Activated T-helper 1 cell treated with anti-CD3 and anti-CD28 coated beads, Interleukin-12 subunit alpha, Interleukin-12 subunit beta, Interleukin-2, Interleukin-4 antibody, amounts not matched to agents 30 ng/mL and 10 ng/mL and 1 ng/mL, durations not matched to agents 14 hours and 24 hours and 36 hours (primary cell): ENCODE data around the gene SLC5A4. TPM values are rescaled to one million over a fixed set of nuclear protein-coding genes. Genes with fewer than 3 reads are reported as not detected.

Experiments
- DNase-seq: peaks from one replicate; pipeline ENCODE4 v3.0.0; 2021; ENCODE audit warnings: low spot score
- H3K27ac Mint-ChIP-seq: one replicate; pipeline ENCODE4 v1.8.0; 2021; ENCODE audit warnings: mild to moderate bottlenecking, mixed read lengths
- H3K27me3 Mint-ChIP-seq: one replicate; pipeline ENCODE4 v1.8.0; 2022; ENCODE audit warnings: mild to moderate bottlenecking, moderate library complexity, mixed read lengths; ENCODE audit not compliant: insufficient read depth
- H3K36me3 Mint-ChIP-seq: one replicate; pipeline ENCODE4 v1.8.0; 2021; ENCODE audit warnings: low read depth, mixed read lengths
- H3K4me1 Mint-ChIP-seq: one replicate; pipeline ENCODE4 v1.8.0; 2021; ENCODE audit warnings: low read depth, mixed read lengths
- H3K4me3 Mint-ChIP-seq: one replicate; pipeline ENCODE4 v1.8.0; 2021; ENCODE audit warnings: mild to moderate bottlenecking, moderate library complexity, mixed read lengths
- H3K9me3 Mint-ChIP-seq: one replicate; pipeline ENCODE4 v1.8.0; 2021; ENCODE audit warnings: mixed read lengths
- intact Hi-C: fragments of 100-400 bp; cut with micrococcal nuclease; formaldehyde crosslinking; loops from one replicate; pipeline ENCODE4 v1.15.1; 2024
- total RNA-seq: library from RNA; stranded (reverse); gene quantifications from 2 replicates; pipeline ENCODE4 v1.2.3, GENCODE V29; 2022

SLC5A4 gene
- total RNA-seq, 1 donor from 2014 or later: not detected

DNA sequence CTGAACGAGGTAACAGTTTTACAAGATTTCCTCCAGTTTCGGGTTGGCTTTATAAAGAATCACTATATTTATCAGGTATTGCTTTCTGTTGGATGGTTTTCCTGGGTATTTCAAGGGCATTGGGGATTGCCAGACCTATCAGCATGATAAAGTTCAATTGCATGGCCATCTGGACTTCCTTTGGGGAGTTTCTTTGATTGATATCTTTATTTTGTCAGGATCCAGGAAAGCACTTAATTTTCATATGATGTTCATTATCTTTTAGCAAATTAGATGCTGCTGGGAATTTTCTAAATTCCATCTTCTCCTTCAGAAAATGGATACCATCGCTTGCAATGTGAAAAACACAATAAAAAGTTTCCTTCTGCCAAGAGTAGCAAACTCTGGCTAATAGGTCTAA is 71.5 kb downstream of the SLC5A4 start:
- Mint-ChIP-seq H3K9me3 (no peaks in the 10 kb centered on the region), H3K4me3 (no peak overlapping the region), H3K27me3 (peaks cover 8% of the 10 kb centered on the region), H3K4me1 (no peaks in the 10 kb centered on the region), H3K27ac (no peak overlapping the region), H3K36me3 (no peaks in the 10 kb centered on the region)
- intact Hi-C loops: no loop called here
- no peak for DNase-seq

- no peak overlapping the region for H3K4me3 Mint-ChIP-seq
- H3K27ac Mint-ChIP-seq: no peak overlapping the region
- DNase-seq: no peak
- H3K36me3 Mint-ChIP-seq: no peaks in the 10 kb centered on the region
- H3K9me3 Mint-ChIP-seq: no peaks in the 10 kb centered on the region
- peaks cover 20% of the 10 kb centered on the region for H3K27me3 Mint-ChIP-seq
- intact Hi-C loops: no loop called here
- no peaks in the 10 kb centered on the region for H3K4me1 Mint-ChIP-seq
These were observed 74.1 kb downstream of the SLC5A4 start for GRCh38 chr22:32181043-32181442.

DNA sequence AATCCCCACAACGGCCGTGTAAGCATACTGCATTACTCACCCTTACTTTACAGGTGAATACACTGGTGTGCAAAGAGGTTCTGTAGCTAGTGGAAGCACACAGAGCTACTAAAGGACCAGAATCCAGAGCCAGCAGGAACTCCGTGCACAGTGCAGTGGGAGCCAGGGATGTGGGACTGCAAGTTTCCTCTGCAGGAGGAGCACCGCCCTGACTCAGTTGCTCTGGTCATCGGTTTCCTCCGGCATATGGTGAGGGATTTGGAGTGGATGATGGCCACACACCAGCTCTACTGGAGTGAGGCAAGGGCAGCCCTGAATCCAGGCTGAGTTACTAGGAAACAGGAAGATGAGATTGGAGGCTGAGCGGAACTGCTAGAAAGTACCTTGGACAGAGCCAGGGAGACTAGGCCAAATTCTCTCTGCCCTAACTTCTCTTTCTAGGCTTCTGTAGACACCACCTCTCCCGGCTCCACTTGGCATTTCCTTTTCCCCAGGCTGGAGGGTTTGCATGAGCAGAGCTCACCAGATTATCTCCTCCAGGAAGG is 77.9 kb downstream of the SLC5A4 start:
- H3K9me3 Mint-ChIP-seq: no peaks in the 10 kb centered on the region
- H3K27me3 Mint-ChIP-seq: peaks cover 32% of the 10 kb centered on the region
- no peaks in the 10 kb centered on the region for H3K4me1 Mint-ChIP-seq
- H3K4me3 Mint-ChIP-seq: no peak overlapping the region
- H3K36me3 Mint-ChIP-seq: no peaks in the 10 kb centered on the region
- intact Hi-C loops: no loop called here
- H3K27ac Mint-ChIP-seq: no peak overlapping the region
- no peak for DNase-seq

GRCh38 chr22:32175683-32176644 is 79.2 kb downstream of the SLC5A4 start:
- Mint-ChIP-seq H3K9me3 (no peaks in the 10 kb centered on the region), H3K4me3 (no peak overlapping the region), H3K36me3 (no peaks in the 10 kb centered on the region), H3K27ac (no peak overlapping the region), H3K4me1 (no peaks in the 10 kb centered on the region), H3K27me3 (peaks cover 32% of the 10 kb centered on the region)
- intact Hi-C loops: no loop called here
- DNase-seq: no peak

- Mint-ChIP-seq H3K4me1 (no peaks in the 10 kb centered on the region), H3K27me3 (peaks cover 32% of the 10 kb centered on the region), H3K36me3 (no peaks in the 10 kb centered on the region), H3K9me3 (no peaks in the 10 kb centered on the region), H3K27ac (no peak overlapping the region), H3K4me3 (no peak overlapping the region)
- no peak for DNase-seq
- intact Hi-C loops: no loop called here
These were observed 80.0 kb downstream of the SLC5A4 start for GRCh38 chr22:32175115-32175514.

Other genes starting within 250 kb of the SLC5A4 start
- not detected in 2 replicates for gene SLC5A1, start 212.1 kb downstream of the SLC5A4 start, total RNA-seq
- not detected in 2 replicates for gene C22orf42, start 96.0 kb downstream of the SLC5A4 start, total RNA-seq
- gene RFPL2, start 50.3 kb downstream of the SLC5A4 start, total RNA-seq: 0.26 and 0.42 TPM in 2 replicates
- not detected in 2 replicates for gene RFPL3, start 102.5 kb upstream of the SLC5A4 start, total RNA-seq
- gene RTCB, start 156.9 kb upstream of the SLC5A4 start, total RNA-seq: 103 and 105 TPM in 2 replicates
- not detected in 2 replicates for gene BPIFC, start 209.1 kb upstream of the SLC5A4 start, total RNA-seq
- gene FBXO7, start 219.5 kb upstream of the SLC5A4 start, total RNA-seq: 92.3 and 97.8 TPM in 2 replicates